ENCODE data around the gene TSC22D1.

DNA sequence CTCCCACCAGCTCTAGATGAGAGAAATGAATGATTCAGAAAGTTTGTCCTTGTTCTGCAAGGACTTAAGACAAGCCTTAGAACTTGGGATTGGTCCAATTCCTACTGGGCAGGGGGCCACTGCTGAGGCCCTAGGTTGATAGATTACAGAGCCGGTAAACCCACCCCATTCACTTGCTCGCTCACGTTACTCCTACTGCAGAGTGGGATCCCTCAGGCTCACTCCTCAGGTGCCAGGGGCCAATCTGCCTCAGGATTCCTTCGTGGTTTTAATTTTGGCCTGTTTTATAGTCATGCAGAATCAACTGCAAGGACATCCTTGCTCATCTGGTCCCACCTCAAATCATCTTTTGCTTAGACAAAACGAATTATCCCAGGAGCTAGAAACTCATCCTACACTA is 143.5 kb downstream of the TSC22D1 start:
- TF ChIP-seq CTCF (IDR thresholded peaks at IDR 0.05), result no peak
- no peak for TF ChIP-seq POLR2A (IDR thresholded peaks at IDR 0.05)
